ENCODE data around the gene KIR3DL1. TPM values are rescaled to one million over a fixed set of nuclear protein-coding genes. Genes with fewer than 3 reads are reported as not detected.
"Not testable (repeated sequence)": the region's sequence is repeated elsewhere in the genome, so short reads cannot be mapped to it uniquely, and the experiment has no call there.

KIR3DL1 gene
- total and polyA plus RNA-seq, 2 donors (not counting 1 experiment from before 2014, with no cell fraction given) = not detected

- ATAC-seq (ENCODE audit: low read depth); H3K4me1 Mint-ChIP-seq; H3K27ac Mint-ChIP-seq; H3K27me3 ChIP-seq (replicated peaks in 1 of 4; ENCODE audit: control extremely low read depth in 1 of 4, control insufficient read depth in 3 of 4, insufficient read depth in 4 of 4, low read length in 3 of 4); H3K4me3 Mint-ChIP-seq; H2AFZ ChIP-seq (ENCODE audit: insufficient read depth, low read depth, low read length, poor library complexity, severe bottlenecking); H3K4me3 ChIP-seq (ENCODE audit: control extremely low read depth in 1 of 5, extremely low read depth in 1 of 5, insufficient read depth in 1 of 5, low read depth in 2 of 5, low read length in 4 of 5); H3K9ac ChIP-seq (ENCODE audit: low read length); H3K36me3 ChIP-seq (replicated peaks in 1 of 2; ENCODE audit: control extremely low read depth in 1 of 2, control insufficient read depth in 1 of 2, extremely low read depth in 1 of 2, insufficient read depth in 2 of 2, low read length in 1 of 2); H3K9me3 Mint-ChIP-seq (ENCODE audit: insufficient read depth); intact Hi-C loops (cut with micrococcal nuclease); H3K9me3 ChIP-seq (ENCODE audit: control extremely low read depth in 1 of 3, control insufficient read depth in 2 of 3, insufficient read depth in 1 of 3, low read length in 2 of 3); CTCF ChIA-PET; H3K4me1 ChIP-seq (ENCODE audit: control insufficient read depth in 2 of 2, insufficient read depth in 2 of 2, low read length in 2 of 2); POLR2A ChIA-PET; H4K20me1 ChIP-seq (ENCODE audit: control insufficient read depth, insufficient read depth, low read length, poor library complexity, severe bottlenecking); H3K79me2 ChIP-seq (ENCODE audit: control insufficient read depth, insufficient read depth, low read length); H3K4me2 ChIP-seq (replicated peaks; ENCODE audit: low read depth, low read length, poor library complexity, severe bottlenecking); H3K27ac ChIP-seq (ENCODE audit: low read length in 2 of 2); DNase-seq: not testable (repeated sequence)
- H3K27me3 Mint-ChIP-seq = peaks cover 11% of the 10 kb centered on the region
- WGBS (ENCODE audit: insufficient coverage) = 50% methylated on average over 1 of the region's 2 CpGs
These were observed 43.6 kb upstream of the KIR3DL1 start for GRCh38 chr19:54772666-54773065.

- ATAC-seq (ENCODE audit: low read depth) = not testable (repeated sequence)
- WGBS (ENCODE audit: insufficient coverage) = 86% methylated on average over 8 of the region's 12 CpGs
These were observed 41.0 kb upstream of the KIR3DL1 start for GRCh38 chr19:54775095-54775815.

GRCh38 chr19:54775830-54776229, 40.4 kb upstream of the KIR3DL1 start:
- intact Hi-C loops (cut with micrococcal nuclease) = loop anchor here (5.0 kb wide), 1 partner anchor 71 kb away; no protein-coding TSS in a partner anchor
- H3K9ac ChIP-seq (ENCODE audit: low read length); H3K9me3 Mint-ChIP-seq (ENCODE audit: insufficient read depth); H3K27me3 ChIP-seq (replicated peaks in 1 of 4; ENCODE audit: control extremely low read depth in 1 of 4, control insufficient read depth in 3 of 4, insufficient read depth in 4 of 4, low read length in 3 of 4); H3K4me1 Mint-ChIP-seq; H4K20me1 ChIP-seq (ENCODE audit: control insufficient read depth, insufficient read depth, low read length, poor library complexity, severe bottlenecking); H3K36me3 ChIP-seq (replicated peaks in 1 of 2; ENCODE audit: control extremely low read depth in 1 of 2, control insufficient read depth in 1 of 2, extremely low read depth in 1 of 2, insufficient read depth in 2 of 2, low read length in 1 of 2); POLR2A ChIA-PET; CTCF ChIA-PET; H3K9me3 ChIP-seq (ENCODE audit: control extremely low read depth in 1 of 3, control insufficient read depth in 2 of 3, insufficient read depth in 1 of 3, low read length in 2 of 3); H3K27ac Mint-ChIP-seq; DNase-seq; H3K27ac ChIP-seq (ENCODE audit: low read length in 2 of 2); H2AFZ ChIP-seq (ENCODE audit: insufficient read depth, low read depth, low read length, poor library complexity, severe bottlenecking); H3K79me2 ChIP-seq (ENCODE audit: control insufficient read depth, insufficient read depth, low read length); ATAC-seq (ENCODE audit: low read depth); H3K4me3 Mint-ChIP-seq; H3K4me3 ChIP-seq (ENCODE audit: control extremely low read depth in 1 of 5, extremely low read depth in 1 of 5, insufficient read depth in 1 of 5, low read depth in 2 of 5, low read length in 4 of 5); H3K4me1 ChIP-seq (ENCODE audit: control insufficient read depth in 2 of 2, insufficient read depth in 2 of 2, low read length in 2 of 2); H3K4me2 ChIP-seq (replicated peaks; ENCODE audit: low read depth, low read length, poor library complexity, severe bottlenecking): not testable (repeated sequence)
- peaks cover 20% of the 10 kb centered on the region for H3K27me3 Mint-ChIP-seq
- 91% methylated on average over 3 of the region's 8 CpGs for WGBS (ENCODE audit: insufficient coverage)

More at GRCh38 chr19:54775095-54775815, 41.0 kb upstream of the KIR3DL1 start:
- H3K4me3 Mint-ChIP-seq; H3K27ac ChIP-seq (ENCODE audit: low read length in 2 of 2); H3K9me3 Mint-ChIP-seq (ENCODE audit: insufficient read depth); POLR2A ChIA-PET; H3K9me3 ChIP-seq (ENCODE audit: control extremely low read depth in 1 of 3, control insufficient read depth in 2 of 3, insufficient read depth in 1 of 3, low read length in 2 of 3); H3K4me1 ChIP-seq (ENCODE audit: control insufficient read depth in 2 of 2, insufficient read depth in 2 of 2, low read length in 2 of 2); H3K4me2 ChIP-seq (replicated peaks; ENCODE audit: low read depth, low read length, poor library complexity, severe bottlenecking); DNase-seq; H2AFZ ChIP-seq (ENCODE audit: insufficient read depth, low read depth, low read length, poor library complexity, severe bottlenecking); H3K36me3 ChIP-seq (replicated peaks in 1 of 2; ENCODE audit: control extremely low read depth in 1 of 2, control insufficient read depth in 1 of 2, extremely low read depth in 1 of 2, insufficient read depth in 2 of 2, low read length in 1 of 2); H3K79me2 ChIP-seq (ENCODE audit: control insufficient read depth, insufficient read depth, low read length); CTCF ChIA-PET; H3K4me1 Mint-ChIP-seq; H3K27me3 ChIP-seq (replicated peaks in 1 of 4; ENCODE audit: control extremely low read depth in 1 of 4, control insufficient read depth in 3 of 4, insufficient read depth in 4 of 4, low read length in 3 of 4); H3K27ac Mint-ChIP-seq; H3K9ac ChIP-seq (ENCODE audit: low read length); H3K4me3 ChIP-seq (ENCODE audit: control extremely low read depth in 1 of 5, extremely low read depth in 1 of 5, insufficient read depth in 1 of 5, low read depth in 2 of 5, low read length in 4 of 5); H4K20me1 ChIP-seq (ENCODE audit: control insufficient read depth, insufficient read depth, low read length, poor library complexity, severe bottlenecking): not testable (repeated sequence)
- peaks cover 20% of the 10 kb centered on the region for H3K27me3 Mint-ChIP-seq
- intact Hi-C loops (cut with micrococcal nuclease) = loop anchor here (5.0 kb wide), 1 partner anchor 72 kb away; no protein-coding TSS in a partner anchor

GRCh38 chr19:54777851-54778250, 38.4 kb upstream of the KIR3DL1 start:
- H3K9me3 Mint-ChIP-seq (ENCODE audit: insufficient read depth); H3K27me3 ChIP-seq (replicated peaks in 1 of 4; ENCODE audit: control extremely low read depth in 1 of 4, control insufficient read depth in 3 of 4, insufficient read depth in 4 of 4, low read length in 3 of 4); H4K20me1 ChIP-seq (ENCODE audit: control insufficient read depth, insufficient read depth, low read length, poor library complexity, severe bottlenecking); DNase-seq; H3K4me1 Mint-ChIP-seq; H3K9ac ChIP-seq (ENCODE audit: low read length); H3K4me1 ChIP-seq (ENCODE audit: control insufficient read depth in 2 of 2, insufficient read depth in 2 of 2, low read length in 2 of 2); H3K27ac ChIP-seq (ENCODE audit: low read length in 2 of 2); H3K4me3 ChIP-seq (ENCODE audit: control extremely low read depth in 1 of 5, extremely low read depth in 1 of 5, insufficient read depth in 1 of 5, low read depth in 2 of 5, low read length in 4 of 5); H3K4me3 Mint-ChIP-seq; ATAC-seq (ENCODE audit: low read depth); H3K79me2 ChIP-seq (ENCODE audit: control insufficient read depth, insufficient read depth, low read length); POLR2A ChIA-PET; H3K27ac Mint-ChIP-seq; CTCF ChIA-PET; H3K9me3 ChIP-seq (ENCODE audit: control extremely low read depth in 1 of 3, control insufficient read depth in 2 of 3, insufficient read depth in 1 of 3, low read length in 2 of 3); H3K36me3 ChIP-seq (replicated peaks in 1 of 2; ENCODE audit: control extremely low read depth in 1 of 2, control insufficient read depth in 1 of 2, extremely low read depth in 1 of 2, insufficient read depth in 2 of 2, low read length in 1 of 2); H3K4me2 ChIP-seq (replicated peaks; ENCODE audit: low read depth, low read length, poor library complexity, severe bottlenecking); H2AFZ ChIP-seq (ENCODE audit: insufficient read depth, low read depth, low read length, poor library complexity, severe bottlenecking): not testable (repeated sequence)
- intact Hi-C loops (cut with micrococcal nuclease) = loop anchor here (5.0 kb wide), 1 partner anchor 69 kb away; no protein-coding TSS in a partner anchor
- no CpG with 5 or more reads among the region's 4 CpGs for WGBS (ENCODE audit: insufficient coverage)
- peaks cover 16% of the 10 kb centered on the region for H3K27me3 Mint-ChIP-seq
